OCI-LY3 (cell line): ENCODE measurements around the gene SLC35F3.

ENCODE experiments used
- CTCF ChIP-seq: fragments of 200-600, 300-600 bp; sonication (generic); IDR thresholded peaks from 2 replicates; pipeline ENCODE4 v1.5.1; 2014; ENCODE audit warnings: antibody characterized with exemption, low read length, low read depth
- EZH2phosphoT487 ChIP-seq: fragments of 200-600 bp; shearing (Covaris generic); IDR thresholded peaks from 2 replicates; pipeline ENCODE4 v1.6.1; 2018; ENCODE audit warnings: antibody characterized with exemption, mixed run types, low read depth

GRCh38 chr1:233908092-233908491, 3.6 kb downstream of the SLC35F3 start:
- TF ChIP-seq CTCF (no peak), EZH2phosphoT487 (no peak)
